Hindlimb muscle (tissue), 1 donor: ENCODE results near the gene RC3H1. TPM values are rescaled to one million over a fixed set of nuclear protein-coding genes. Genes with fewer than 3 reads are reported as not detected.
A peak's percentile ranks its signal among the peaks of the same experiment; 100 is the strongest.
"Not testable (repeated sequence)": the region's sequence is repeated elsewhere in the genome, so short reads cannot be mapped to it uniquely, and the experiment has no call there.

Experiments
- DNase-seq: peaks from one replicate; pipeline ENCODE4 v3.0.0-alpha.2; 2013
- polyA plus RNA-seq: library from polyadenylated mRNA; unstranded; fragments of 120-200 nt; gene quantifications from one replicate; pipeline ENCODE4 v1.2.1, GENCODE V29; 2013; ENCODE audit not compliant: insufficient read length

RC3H1 gene, protein sequence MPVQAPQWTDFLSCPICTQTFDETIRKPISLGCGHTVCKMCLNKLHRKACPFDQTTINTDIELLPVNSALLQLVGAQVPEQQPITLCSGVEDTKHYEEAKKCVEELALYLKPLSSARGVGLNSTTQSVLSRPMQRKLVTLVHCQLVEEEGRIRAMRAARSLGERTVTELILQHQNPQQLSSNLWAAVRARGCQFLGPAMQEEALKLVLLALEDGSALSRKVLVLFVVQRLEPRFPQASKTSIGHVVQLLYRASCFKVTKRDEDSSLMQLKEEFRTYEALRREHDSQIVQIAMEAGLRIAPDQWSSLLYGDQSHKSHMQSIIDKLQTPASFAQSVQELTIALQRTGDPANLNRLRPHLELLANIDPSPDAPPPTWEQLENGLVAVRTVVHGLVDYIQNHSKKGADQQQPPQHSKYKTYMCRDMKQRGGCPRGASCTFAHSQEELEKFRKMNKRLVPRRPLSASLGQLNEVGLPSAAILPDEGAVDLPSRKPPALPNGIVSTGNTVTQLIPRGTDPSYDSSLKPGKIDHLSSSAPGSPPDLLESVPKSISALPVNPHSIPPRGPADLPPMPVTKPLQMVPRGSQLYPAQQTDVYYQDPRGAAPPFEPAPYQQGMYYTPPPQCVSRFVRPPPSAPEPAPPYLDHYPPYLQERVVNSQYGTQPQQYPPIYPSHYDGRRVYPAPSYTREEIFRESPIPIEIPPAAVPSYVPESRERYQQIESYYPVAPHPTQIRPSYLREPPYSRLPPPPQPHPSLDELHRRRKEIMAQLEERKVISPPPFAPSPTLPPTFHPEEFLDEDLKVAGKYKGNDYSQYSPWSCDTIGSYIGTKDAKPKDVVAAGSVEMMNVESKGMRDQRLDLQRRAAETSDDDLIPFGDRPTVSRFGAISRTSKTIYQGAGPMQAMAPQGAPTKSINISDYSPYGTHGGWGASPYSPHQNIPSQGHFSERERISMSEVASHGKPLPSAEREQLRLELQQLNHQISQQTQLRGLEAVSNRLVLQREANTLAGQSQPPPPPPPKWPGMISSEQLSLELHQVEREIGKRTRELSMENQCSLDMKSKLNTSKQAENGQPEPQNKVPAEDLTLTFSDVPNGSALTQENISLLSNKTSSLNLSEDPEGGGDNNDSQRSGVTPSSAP
- polyA plus RNA-seq = 11.0 TPM

DNA sequence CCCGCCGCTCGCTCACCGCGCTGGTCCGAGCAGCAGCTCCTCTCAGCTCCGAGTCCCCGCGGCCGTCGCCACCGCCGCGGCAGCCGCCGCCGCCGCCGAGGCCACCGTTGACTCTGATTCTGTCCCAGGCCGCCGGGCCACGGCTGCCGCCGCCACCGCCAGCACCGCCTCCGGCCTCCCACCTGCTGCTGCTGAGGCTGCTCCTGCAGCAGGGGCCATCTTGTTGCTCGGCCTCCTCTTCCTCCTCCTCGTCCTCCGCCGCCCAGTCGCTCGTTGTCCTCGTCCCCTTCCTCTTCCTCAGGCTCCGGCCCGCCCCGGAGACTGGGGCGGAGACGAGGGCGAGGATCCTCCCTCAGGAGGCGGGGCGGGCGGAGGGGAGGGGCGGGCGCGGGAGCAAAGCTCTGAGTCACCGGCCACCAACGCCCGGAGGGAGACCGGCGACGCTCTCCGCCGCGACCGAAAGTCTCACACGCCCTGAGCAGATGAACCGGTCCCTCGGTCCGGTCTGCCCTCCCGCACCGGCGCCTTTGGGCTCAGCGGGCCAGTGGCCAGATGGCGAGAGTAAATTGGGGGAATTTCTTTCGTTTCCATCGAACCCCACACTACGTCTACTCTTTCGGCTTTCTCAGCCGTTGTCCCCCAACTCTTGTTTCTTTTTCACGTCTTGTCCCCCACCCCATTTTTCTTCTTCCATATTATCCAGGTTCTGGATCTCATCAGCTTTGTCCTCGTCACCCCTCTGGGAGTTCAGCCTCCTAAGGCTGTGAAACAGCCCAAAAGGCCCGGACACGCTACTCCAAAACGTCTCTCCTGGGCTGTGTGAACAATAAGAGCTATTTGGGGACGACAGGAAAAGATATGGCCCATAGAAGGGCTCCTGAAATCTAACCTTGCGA is at the start of gene RC3H1:
Gene RC3H1, minus strand, starts transcription at position 278 of the 896 bp plus-strand sequence. CDS start 29,372 bp downstream, outside the sequence.
- peak; percentile 92 for DNase-seq

DNA sequence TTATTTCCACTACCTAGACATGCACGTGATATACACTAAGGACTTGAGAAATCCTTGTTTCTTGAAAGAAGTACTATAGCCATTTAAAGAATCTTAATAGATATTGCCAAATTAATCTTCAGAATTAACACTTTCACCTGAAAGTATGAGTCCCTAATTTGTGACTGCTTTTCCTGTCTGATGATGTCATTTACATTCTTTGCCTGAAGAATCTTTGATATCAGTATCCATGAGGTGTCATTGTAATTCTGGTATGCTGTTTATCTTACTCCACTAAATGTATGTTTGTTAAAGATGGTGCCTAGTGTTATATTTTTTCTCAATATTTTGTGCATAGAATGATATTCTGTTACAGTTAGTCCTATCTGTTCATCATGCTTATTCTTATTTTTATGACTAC is 48.5 kb upstream of the RC3H1 start:
- DNase-seq = no peak

DNA sequence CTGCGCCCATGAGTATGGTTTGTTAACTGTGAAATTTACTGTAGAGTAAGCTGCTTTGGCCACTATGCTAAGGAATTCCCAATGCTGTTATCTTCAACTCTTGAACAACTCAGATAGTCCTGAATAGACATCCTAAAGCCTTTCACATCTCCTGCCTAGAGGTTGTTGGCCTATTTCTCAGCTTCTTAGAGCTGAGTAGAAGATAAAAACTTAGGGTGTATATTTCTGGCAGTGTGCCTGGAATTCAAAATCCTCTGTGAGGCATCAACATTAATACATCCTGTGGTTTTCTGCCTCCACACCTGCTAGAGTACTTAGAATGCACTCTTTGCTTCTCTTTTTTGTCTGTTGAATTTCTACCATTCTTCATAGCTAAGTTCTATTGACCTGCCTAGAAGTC is 45.8 kb upstream of the RC3H1 start:
- no peak for DNase-seq

DNA sequence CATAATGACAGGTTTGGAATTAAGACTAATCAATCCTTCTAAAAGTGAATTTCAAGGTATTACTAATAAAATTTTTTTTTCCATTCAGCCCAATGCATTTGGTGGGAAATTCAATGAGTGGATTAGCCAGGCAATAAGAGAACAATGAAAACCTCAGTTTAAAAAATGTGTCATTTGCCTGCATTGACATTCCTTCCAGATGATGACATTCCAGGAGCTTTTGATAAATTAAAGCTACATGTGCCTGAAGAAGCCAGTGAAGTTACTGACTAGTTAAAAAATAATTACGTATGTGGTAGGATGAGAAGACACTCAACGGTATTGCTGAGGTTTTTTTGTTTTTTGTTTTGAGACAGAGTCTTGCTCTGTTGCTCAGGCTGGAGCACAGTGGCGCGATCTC is 37.9 kb upstream of the RC3H1 start:
- no peak for DNase-seq

DNA sequence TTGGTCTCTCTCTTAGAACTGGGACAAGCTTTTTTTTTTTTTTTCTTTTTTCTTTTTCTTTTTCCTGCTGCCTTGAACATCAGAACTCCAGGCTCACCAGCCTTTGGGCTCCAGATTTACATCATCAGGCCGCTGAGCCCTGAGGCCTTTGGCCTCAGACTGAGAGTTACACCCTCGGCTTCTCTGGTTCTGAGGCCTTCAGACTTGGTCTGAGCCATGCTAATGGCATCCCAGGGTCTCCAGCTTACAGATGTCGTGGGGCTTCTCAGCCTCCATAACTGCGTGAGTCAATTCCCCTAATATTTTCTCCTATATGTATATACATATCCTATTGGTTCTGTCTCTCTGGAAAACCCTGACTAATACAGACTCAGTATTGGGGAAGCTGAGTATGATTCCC is 36.5 kb upstream of the RC3H1 start:
- no peak for DNase-seq

DNA sequence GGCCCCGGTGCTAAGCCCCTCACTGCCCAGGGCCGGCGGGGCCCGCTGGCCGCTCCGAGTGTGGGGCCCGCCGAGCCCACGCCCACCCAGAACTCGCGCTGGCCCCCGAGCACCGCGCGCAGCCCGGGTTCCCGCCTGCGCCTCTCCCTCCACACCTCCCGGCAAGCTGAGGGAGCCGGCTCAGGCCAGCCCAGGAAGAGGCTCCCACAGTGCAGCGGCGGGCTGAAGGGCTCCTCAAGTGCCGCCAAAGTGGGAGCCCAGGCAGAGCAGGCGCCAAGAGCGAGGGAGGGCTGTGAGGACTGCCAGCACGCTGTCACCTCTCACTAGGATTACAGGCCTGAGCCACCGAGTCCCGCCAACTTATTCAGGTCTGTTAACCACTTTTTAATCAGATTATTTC is 34.5 kb upstream of the RC3H1 start:
- DNase-seq = not testable (repeated sequence)

DNA sequence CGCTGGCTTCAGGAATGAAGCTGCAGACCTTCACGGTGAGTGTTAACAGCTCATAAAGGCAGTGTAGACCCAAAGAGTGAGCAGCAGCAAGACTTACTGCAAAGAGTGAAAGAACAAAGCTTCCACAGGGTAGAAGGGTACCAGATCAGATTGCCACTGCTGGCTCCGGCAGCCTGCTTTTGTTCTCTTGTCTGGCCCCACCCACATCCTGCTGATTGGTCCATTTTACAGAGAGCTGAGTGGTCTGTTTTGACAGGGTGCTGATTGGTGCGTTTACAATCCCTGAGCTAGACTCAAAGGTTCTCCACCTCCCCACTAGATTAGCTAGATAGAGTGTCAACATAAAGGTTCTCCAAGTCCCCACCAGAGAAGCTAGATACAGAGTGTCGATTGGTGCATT is 33.6 kb upstream of the RC3H1 start:
- not testable (repeated sequence) for DNase-seq

DNA sequence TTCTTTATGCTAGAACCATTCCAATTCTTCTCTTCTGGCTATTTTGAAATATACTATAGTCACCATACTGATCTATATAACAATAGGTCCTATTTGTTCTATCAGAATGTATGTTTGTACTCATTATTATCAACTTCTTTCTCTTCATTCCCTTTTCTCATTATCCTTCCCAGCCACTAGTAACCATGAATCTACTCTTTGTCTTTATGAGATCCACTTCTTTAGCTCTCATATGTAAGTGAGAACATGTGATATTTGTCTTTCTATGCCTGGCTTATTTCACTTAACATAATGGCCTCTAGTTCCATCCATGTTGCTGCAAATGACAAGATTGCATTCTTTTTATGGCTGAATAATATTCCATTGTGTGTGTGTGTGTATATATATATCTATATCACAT is 31.7 kb upstream of the RC3H1 start:
- DNase-seq = no peak

DNA sequence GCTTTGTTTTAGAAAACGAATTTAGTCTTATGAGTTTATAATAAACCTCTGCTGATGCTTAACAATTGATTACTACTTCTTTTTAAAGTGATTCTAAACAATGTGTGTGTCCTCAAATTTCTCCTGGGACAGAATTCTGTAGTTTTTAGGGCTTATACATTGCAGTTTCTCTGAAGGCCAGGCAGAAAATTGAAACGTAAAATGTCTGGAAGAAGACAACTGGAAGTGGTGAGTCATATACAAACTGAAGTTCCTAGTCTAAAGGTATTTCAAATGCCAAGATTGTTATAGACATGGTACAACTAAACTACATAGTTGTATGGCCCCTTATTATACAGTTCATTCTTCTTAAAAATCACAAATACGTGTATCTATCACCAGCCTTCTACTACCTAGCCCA is 30.5 kb upstream of the RC3H1 start:
- no peak for DNase-seq

DNA sequence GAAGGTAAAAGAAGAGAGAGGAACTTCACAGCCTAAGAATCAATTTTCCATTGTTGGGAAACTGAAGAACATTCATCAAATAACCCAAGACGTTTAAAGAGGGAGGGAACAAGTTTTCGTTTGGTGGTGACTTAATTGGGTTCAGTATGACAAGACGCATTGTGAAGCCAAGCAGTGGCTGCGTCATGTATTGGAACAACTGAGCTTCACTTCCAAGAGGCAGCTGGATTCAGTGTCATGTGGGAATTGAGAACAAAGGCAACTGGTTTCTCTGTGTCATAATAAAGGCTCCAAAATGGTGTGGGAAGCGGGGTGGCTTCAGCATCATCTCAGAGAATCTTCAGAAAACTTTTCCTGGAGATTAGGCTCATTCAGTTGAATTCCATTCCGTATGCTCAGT is 29.8 kb upstream of the RC3H1 start:
- peak; percentile 34 for DNase-seq

DNA sequence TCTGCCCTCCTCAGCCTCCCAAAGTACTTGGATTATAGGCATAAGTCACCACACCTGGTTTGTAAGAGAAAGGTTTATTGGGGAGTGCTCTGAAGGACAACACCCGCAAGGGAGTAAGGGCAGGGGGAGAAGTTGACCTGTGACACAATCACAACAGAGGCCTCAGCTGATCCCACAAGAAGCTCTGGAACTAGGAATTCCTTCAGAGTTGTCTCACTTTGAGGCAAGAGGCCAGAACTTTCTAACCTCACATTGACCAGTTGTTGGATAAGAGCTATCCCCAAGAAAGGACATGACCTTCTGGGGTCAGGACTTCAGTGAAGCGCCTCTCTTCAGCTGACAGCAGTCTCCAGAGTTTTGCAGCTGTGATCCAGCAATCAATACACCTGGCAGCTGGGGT is 27.4 kb upstream of the RC3H1 start:
- DNase-seq = no peak

DNA sequence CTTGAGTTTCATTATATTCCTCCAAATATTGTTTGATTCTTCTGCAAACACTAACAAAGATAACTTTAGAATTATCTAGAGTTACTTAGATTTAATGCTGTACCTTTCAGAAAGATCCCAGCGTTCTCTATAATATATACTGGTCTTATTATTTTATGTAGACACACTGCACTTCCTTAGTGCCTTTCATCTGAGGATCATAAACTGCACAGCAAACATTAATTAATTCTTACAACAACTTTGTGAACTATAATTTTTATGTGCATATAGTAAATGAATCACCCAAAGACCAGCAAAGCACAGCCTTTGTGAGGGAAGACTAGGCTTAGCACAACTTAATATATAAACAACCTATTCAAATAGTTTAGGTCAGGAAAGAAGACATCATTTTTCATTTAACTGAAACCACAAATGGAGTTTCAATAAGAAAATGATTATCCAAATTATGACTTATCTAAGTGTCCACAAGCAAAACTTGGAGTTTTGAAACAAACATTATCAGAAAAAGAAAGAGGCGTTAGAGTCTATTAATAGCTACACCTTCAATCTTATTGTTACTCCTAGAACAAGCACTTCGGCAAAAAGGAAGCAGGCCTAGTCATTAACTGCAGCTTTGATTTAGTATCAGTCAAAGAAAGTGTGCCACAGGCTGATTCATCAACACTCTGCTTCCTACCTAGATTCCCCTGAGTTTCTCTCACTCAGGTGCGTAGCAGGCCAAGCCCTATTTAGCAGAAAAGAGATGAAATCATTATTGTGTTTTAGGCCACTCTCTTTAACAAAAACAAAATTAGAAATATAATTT is 22.5 kb upstream of the RC3H1 start:
- no peak for DNase-seq

DNA sequence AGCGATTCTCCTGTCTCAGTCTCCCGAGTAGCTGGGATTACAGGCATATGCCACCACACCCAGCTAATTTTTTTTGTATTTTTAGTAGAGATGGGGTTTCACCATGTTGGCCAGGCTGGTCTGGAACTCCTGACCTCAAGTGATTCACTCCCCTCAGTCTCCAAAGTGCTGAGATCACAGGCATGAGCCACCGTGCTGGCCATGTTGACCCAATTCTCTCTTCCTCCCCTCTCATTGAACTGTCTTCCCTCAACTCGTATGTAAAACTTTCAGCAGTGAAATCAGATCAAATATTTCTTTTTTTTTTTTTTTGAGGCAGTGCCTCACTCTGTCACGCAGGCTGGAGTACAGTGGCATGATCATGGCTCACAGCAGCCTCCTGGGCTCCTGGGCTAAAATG is 20.4 kb upstream of the RC3H1 start:
- DNase-seq = not testable (repeated sequence)

DNA sequence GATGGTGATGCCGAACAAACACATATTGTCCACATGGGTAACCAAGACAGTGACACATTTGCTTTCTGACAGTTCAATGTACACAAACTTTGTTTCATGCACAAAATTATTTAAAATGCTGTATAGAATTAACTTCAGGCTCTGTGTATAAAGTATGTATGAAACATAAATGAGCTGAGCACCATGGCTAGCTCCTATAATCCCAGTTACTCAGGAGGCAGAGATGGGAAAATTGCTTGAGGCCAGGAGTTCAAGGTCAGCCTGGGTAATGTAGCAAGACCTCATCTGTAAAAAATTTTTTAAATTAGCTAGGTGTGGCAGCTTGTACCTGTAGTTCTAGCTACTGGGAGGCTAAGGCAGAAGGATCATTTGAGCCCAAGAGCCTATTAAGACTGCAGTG is 19.2 kb upstream of the RC3H1 start:
- DNase-seq = no peak

DNA sequence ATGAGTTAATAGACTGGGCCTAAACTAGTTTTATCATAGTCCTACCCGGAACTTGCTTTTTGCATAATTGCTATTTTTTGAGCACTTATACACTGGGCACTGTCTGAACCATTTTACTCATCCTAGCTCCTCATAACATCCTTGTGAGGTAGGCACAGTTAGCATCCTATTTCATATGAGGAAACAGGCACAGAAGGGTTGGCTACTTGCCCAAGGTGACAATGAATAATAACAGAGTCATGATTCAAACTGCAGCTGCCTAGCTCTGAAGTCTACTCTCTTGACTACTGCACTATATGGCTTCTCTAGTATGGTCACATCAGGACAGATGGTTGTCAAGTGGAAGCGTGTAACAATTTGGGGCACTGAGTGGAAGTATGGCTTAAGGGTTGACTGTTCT is 18.2 kb upstream of the RC3H1 start:
- no peak for DNase-seq

DNA sequence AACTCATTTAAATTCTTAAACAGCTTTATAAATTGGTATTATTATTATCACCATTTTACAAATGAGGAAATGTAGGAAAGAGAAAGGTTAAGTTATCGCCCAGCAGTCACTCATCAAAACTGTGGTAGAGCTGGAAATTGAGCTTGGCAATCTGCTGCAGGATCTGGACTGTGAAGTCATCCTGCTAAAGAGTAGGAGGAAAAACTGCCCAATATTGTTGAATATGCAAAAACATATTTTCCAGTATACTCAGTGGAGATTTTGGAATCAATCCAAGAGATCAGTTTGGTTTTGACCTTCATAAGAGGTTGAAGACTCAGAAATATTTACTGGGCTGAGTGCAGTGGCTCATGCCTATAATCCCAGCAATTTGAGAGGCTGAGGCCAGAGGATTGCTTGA is 16.9 kb upstream of the RC3H1 start:
- DNase-seq = no peak

DNA sequence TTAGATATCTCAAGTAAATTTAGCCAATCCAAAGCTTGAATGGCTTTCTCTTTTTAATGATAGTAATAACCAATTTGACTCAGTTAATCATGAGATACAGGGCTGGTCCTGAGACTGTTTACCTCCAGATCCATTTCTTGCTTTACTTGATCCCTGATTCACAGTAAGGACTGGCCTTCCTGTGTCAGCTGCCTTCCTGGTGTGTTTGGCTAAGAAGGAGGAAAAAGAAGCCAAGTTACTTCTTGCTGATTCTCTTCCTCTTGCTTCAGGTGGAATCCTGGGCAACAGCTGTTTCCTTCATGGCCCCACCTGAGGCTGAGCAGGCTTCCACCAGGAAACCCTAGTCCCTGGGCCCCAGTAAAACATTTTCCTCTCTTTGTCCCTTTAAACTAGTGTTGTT is 14.6 kb upstream of the RC3H1 start:
- no peak for DNase-seq

DNA sequence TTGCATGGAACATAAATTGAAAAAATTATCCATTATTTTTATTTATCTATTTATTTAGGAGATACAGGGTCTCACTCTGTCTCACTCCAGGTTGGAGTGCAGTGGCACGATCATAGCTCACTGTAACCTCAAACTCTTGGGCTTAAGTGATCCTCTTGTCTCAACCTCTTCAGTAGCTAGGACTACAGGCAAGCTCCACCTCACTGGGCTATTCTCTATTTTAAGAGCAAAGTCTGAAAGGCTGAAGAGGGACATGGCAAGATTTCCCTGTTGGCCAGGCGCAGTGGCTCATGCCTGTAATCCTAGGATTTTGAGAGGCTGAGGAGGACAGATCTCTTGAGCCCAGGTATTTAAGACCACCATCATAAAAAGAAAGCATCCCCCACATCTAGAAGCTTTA is 14.0 kb upstream of the RC3H1 start:
- no peak for DNase-seq

DNA sequence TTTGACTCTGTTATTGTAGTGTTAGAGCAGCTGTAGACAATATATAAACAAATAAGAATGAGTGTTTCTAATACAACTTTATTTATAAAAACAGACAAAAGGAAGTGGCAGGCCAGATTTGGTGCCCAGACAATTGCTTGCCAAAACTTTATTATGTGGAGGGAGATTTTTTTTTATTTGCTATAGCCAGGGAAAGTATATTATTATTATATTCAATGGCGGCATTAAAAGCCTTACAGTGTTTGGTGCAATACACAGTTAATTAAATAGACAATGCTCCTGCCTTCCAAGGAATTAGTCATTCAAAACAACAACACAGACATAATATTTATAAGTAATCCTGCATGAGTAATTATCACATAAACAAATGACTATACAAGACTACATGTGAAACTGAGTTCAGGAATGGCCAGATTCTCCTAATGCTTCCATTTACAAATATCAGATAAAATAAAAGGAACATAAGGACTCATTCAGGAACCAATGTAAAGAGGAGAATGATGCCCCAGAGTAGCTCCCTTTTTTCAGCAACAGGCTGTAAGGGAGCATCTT is 10.6 kb upstream of the RC3H1 start:
- DNase-seq = no peak

DNA sequence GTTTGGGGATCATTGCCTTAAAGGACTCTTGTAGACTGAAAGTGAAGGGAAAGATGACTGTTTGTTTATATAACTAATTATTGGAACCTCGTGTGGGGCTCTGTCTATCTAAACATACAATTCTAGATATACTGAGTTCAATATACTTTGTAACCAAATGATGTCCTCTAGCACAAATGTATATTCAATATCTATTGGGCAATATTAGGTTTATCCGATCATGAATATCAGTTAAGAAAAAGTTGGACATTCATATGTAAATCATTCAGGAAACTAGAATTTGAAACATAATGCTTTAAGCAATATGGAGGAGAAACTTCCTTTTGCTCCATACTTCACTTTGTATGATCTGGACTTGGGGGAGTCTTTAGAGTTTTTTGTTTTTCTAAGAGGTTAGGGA is 8.9 kb upstream of the RC3H1 start:
- DNase-seq = no peak

DNA sequence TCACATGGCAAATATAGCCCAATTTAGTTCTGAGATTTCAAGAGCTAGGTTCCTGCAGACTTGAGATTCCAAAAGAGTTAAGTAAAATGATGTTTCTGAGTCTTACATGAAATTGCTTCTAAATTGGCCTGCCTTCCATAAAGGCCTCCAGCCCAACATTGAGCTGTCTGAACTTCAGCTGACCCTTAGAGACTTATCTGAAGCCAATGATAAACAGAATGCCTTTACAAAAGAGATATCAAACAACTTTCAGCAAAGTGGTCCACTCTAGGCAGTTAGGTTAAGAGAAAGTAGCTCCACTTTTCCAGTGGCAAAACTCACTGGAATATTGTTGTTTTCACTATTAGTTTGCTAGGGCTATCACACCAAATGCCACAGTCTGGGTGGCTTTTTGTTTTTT is 6.3 kb upstream of the RC3H1 start:
- DNase-seq = no peak
